Measurements from ENCODE around the gene GPR35.

GRCh38 chr2:240594511-240595380 is 30.5 kb upstream of the GPR35 start:
- TF ChIP-seq CTCF (IDR thresholded peaks at IDR 0.05; ENCODE audit: borderline replicate concordance, extremely low read depth, low read length, poor library complexity, severe bottlenecking): no peak
- no peak for TF ChIP-seq EZH2 (IDR thresholded peaks at IDR 0.05; ENCODE audit: borderline replicate concordance, low read depth, low read length, severe bottlenecking)

Measured in DND-41 (cell line).